Measurements from ENCODE around the gene POLR3K.

DNA sequence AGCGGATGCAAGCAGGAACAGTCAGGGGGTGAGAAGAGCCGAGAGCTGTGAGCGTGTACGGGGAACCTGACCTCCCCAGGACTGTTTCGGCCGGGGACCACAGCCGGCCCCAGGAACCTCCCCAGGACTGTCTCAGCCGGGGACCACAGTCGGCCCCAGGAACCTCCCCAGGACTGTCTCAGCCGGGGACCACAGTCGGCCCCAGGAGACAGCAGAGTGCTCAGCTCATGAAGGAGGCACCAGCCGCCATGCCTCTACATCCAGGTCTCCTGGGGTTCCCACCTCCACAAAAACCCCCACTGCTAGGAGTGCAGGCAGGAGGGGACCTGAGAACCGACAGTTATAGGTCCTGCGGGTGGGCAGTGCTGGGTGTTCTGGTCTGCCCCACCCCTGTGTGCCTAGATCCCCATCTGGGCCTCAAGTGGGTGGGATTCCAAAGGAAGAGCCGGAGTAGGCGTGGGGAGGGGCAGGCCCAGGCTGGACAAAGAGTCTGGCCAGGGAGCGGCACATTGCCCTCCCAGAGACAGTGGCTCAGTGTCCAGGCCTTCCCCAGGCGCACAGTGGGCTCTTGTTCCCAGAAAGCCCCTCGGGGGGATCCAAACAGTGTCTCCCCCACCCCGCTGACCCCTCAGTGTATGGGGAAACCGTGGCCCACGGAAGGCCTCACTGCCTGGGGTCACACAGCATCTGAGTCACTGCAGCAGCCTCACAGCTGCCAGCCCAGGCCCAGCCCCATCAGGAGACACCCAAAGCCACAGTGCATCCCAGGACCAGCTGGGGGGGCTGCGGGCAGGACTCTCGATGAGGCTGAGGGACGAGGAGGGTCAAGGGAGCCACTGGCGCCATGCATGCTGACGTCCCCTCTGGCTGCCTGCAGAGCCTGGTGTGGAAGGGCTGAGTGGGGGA lies 14.7 kb upstream of the POLR3K start:
- no peak for TF ChIP-seq CTCF (IDR thresholded peaks at IDR 0.05)
- TF ChIP-seq POLR2A (IDR thresholded peaks at IDR 0.05) = no peak
